SH-SY5Y (cell line): Measurements from ENCODE around the gene SNAP29.
A peak's percentile ranks its signal among the peaks of the same experiment; 100 is the strongest.

Experiments
- GATA2 ChIP-seq: IDR thresholded peaks from 2 replicates; pipeline ENCODE4 v1.6.1; 2011; ENCODE audit warnings: mild to moderate bottlenecking, low read depth, low read length
- GATA3 ChIP-seq: IDR thresholded peaks from 2 replicates; pipeline ENCODE4 v1.6.1; 2011; ENCODE audit warnings: low read depth, mild to moderate bottlenecking, low read length, moderate library complexity

DNA sequence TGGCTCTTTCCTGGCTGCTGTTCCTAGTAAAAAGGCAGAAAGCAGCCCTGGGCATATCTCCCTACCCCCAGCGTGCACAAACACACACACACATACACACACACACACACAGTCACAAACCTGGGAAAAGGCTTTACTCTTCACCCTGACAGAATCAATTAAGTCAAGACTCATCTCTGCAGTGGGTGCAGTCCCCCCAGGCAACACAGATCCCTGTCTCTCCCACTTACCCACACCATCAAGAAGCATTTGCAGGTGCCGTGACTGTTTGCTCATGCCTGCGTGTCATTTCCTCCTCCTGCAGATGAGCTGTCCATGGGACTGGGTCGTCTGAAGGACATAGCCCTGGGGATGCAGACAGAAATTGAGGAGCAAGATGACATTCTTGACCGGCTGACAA lies 28.6 kb downstream of the SNAP29 start:
- peak; percentile 40; the same call in 1 of the 2 replicates for TF ChIP-seq GATA2
- no peak for TF ChIP-seq GATA3
